22Rv1 (cell line): Measurements from ENCODE around the gene NSUN2.

ENCODE experiments used
- ZFX ChIP-seq: fragments of 450-650 bp; IDR thresholded peaks from 2 replicates; pipeline ENCODE4 v1.6.1; 2017; ENCODE audit warnings: antibody characterized with exemption, borderline replicate concordance
- TF ChIP-seq, protein P1 (sequence below): fragments of 450-650 bp; IDR thresholded peaks from 2 replicates; pipeline ENCODE4 v1.5.1; 2017; ENCODE audit warnings: mild to moderate bottlenecking

DNA sequence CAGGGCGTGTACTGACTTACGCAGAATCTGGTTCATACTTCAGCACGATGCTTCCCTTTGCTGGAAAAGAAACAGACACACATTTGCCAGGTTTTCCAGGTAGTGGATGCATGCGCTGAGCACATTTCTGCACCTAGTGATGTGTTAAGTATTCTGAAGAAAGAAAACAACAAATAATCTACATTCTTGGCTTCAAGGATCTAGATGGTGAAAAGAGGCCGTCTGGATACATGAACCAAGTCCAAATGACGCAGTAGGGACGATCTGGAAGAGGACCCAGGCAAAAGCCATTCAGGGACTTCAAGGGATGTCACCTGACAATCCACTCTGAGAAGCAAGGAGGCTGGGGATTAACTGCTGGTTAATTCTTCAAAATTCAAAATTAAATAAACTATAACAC lies 30.4 kb downstream of the NSUN2 start:
- TF ChIP-seq, protein P1, sequence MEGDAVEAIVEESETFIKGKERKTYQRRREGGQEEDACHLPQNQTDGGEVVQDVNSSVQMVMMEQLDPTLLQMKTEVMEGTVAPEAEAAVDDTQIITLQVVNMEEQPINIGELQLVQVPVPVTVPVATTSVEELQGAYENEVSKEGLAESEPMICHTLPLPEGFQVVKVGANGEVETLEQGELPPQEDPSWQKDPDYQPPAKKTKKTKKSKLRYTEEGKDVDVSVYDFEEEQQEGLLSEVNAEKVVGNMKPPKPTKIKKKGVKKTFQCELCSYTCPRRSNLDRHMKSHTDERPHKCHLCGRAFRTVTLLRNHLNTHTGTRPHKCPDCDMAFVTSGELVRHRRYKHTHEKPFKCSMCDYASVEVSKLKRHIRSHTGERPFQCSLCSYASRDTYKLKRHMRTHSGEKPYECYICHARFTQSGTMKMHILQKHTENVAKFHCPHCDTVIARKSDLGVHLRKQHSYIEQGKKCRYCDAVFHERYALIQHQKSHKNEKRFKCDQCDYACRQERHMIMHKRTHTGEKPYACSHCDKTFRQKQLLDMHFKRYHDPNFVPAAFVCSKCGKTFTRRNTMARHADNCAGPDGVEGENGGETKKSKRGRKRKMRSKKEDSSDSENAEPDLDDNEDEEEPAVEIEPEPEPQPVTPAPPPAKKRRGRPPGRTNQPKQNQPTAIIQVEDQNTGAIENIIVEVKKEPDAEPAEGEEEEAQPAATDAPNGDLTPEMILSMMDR, result no peak
- no peak for TF ChIP-seq ZFX
